Activated CD4-positive, CD25-positive, alpha-beta regulatory T cell treated with anti-CD3 and anti-CD28 coated beads, Interleukin-2, amount 50 U/mL, for 24 hours (primary cell): ENCODE measurements around the gene KRTAP10-10.
"Not testable (repeated sequence)": the region's sequence is repeated elsewhere in the genome, so short reads cannot be mapped to it uniquely, and the experiment has no call there.

Experiments used
- ATAC-seq, 2 donors: fragments of 150-1000 bp; cut with Tn5 transposase; one replicate each; pipeline ENCODE4 v1.10.0; 2021; ENCODE audit warnings: mild to moderate bottlenecking in 1 of 2, moderate library complexity in 1 of 2

Gene KRTAP10-10

DNA sequence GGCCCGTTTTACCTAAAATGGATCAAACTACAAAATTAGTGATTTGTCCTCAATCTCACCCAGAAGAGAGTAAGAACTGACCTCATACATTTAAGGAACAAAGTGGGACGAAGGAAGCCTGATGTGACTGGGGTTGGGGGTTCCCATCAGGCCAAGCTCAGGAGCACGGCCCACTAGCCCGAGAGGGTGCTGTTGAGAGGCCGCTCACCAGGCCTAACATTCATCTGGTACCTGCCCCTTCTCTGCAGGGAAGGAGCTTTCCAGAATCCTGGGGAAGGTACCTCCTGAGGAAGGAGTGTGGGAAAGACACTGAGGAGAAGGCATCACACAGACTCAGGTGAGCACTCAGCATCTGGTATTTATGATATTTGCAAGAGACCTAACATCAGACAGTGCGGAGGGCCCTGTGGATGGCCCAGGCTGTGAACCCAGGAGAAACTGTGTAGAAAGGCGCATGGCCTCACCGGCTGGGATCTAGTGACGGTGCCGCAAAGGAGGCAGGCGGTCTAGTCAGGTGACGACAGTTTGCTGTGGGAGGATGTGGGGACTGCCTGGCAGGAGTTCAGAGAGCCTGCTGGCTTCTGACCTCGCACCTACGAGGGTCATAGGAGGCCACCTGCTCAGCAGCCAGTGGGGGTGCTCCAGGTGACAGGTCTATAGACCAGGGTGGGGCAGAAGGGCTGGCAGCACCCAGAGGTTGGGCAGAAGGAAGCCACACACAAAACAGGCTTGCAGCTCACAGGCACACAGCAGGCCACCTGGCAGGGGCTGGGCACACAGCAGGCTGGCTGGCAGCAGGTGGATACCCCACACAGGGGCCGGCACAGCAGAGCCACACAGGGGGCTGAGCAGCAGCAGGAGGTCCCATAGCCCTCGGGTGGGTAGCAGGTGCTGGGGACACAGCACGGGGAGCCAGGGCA lies 16.8 kb downstream of the KRTAP10-10 start:
- peak in 1 of 2 donors; percentile 17 for ATAC-seq

DNA sequence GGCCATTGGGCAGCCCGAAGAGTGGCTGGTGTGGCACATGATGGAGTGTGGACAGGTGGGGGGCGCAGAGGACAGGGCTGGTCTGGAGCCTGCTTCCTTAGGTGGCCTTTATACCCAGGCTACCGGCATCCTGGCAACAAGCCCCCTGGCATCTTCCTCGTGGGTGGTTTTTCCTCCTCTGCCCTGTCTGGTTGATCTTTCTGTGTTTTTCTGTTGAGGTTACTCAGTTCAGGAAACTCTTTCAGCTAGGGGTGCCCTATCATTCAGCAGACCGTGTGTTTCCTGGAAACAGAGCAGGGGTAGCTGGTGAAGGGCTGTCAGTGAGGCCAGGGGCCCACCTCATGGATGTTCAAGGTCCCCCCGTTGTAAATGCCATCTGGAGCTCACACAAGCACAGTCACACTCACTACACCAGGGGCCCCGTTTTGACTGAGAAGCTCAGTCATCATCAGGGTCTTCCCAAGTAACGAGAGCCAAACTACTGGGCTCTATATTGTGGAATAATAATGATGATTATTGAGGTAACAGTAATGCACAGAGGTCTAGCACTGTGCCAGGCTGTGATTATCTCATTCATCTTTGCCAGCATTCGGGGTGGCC lies 17.5 kb downstream of the KRTAP10-10 start, which contains the start of gene KRTAP12-4:
Gene KRTAP12-4 (minus strand): TSS at position 84 of the 600 bp plus-strand sequence. CDS start 45 bp downstream, at position 39.
- no peak for ATAC-seq

- ATAC-seq = no peak
These were observed 19.7 kb downstream of the KRTAP10-10 start for GRCh38 chr21:44656868-44657267.

DNA sequence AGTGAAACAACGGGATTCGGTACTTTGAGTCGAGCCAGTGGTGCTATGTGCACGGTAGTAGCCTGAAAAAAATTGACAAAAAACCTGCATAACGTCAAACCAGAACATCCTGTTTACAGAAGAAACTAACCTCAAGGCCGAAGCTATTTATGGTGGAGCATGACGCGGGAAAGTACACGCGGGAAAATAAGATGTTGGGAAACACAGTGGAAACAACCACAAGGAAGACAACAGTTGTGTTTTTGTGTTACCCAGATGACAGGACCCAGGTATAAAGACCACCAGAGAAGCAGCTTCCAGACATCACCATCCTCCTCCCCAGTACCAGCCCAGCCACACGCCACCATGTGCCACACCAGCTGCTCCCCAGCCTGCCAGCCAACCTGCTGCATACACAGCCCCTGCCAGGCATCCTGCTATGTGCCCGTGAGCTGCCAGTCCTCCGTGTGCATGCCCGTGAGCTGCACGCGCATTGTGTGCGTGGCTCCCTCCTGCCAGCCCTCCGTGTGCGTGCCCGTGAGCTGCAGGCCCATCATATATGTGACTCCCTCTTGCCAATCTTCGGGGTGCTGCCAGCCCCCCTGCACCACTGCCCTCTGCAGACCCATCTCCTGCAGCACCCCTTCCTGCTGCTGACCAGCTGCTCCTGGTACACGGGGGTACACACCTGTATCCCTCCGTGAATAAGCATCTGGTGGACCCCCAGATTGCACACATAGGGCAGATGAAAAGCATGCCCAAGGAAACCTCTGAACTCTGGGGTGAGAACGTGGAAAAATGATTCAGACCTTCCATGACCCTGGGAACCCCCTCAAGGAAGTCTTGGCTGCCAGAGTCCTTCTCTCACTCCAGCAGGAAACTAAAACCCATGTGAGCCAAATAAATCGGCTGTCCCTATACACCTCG lies 20.7 kb downstream of the KRTAP10-10 start, which contains the start of gene KRTAP12-3:
Gene KRTAP12-3 (plus strand): TSS at position 298 of the 906 bp plus-strand sequence. CDS start 48 bp downstream, at position 346.
- ATAC-seq = peak in 1 of 2 donors; percentile 55

DNA sequence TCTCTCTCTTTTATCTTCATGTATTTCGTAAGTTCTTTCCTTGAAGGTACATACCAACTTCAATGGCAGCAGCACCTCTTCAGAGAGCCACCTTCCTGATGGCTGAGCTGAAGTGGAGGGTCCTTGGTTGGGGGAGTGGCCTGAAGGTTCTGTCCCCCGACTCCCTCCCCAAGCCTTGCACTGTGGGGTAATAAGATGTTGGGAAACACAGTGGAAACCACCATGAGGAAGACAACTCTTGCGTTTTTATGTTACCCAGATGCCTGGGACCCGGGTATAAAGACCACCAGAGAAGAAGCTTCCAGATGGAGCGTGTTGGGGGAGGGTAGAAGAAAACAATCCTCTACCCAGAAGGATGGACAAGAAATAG lies 21.4 kb downstream of the KRTAP10-10 start:
- ATAC-seq = no peak

- no peak for ATAC-seq
These were observed 21.9 kb downstream of the KRTAP10-10 start for GRCh38 chr21:44658913-44659595.

DNA sequence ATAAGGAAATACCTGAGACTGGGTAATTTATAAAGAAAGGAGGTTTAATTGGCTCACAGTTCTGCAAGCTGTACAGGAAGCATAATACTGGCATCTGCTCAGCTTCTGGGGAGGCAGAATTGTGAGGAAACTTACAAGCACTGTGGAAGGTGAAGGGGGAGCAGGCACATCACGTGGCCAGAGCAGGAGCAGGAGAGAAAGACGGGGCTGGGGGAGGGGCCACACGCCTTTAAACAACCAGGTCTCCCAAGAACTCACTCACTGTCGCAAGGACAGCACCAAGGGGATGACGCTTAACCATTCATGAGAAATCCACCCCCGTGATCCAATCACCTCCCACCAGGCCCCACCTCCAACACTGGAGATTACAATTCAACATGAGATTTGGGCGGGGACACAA lies 24.4 kb downstream of the KRTAP10-10 start:
- not testable (repeated sequence) for ATAC-seq

DNA sequence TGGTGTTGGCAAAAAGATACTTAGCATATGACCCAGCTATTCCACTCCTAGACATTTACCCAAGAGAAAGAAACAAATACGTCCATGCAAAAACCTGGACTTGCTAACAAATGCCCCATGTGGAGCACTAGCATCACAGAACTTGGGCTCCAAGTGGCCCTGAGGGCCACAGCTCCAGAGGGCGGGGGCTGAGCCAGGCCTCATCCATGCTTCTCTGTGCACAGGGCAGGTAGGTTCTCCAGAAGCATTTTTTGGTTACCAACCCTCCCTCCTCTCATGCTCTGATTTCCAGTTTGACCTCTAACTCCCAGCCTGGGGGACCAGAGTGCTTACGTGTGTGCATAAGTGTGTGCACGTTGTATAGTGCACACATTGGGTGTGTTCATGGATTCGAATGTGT lies 27.5 kb downstream of the KRTAP10-10 start:
- no peak for ATAC-seq

DNA sequence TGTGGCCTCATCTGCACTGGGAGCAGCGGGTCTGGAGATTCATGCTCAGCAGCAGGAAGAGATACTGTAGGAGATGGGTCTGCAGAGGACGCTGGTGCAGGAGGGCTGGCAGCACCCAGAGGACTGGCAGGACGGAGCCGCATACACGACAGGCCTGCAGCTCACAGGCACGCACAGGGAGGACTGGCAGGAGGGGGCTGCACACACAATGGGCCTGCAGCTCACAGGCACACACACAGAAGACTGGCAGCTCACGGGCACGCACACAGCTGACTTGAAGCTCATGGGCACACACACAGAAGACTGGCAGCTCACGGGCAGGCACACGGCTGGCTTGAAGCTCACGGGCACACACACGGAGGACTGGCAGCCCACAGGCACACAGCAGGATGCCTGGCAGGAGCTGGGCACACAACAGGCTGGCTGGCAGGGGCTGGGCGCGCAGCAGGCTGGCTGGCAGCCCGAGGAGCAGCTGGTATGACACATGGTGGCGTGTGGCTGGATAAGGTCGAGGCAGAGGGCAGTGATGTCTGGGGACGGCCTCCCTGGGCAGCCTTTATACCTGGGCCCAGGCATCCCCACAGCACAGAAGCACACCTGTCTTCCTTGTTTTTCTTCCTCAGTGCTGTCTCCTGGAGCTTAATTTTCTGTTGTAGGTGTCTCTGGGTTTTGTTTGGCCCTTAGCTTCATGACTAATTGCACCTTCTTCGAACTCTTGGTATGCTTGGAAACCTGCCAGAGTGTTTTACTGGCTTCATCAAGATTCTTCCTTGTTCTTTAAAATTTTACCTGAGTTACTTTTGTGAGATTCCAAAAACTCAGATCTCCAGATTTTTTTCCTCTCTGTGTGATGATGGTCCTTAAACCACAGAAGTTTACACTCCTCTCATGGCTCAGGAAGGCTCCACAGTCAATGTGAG lies 29.5 kb downstream of the KRTAP10-10 start, which contains the start of gene KRTAP12-2:
Gene KRTAP12-2 (minus strand): TSS at position 527 of the 920 bp plus-strand sequence. CDS start 41 bp downstream, at position 486.
- no peak for ATAC-seq

GRCh38 chr21:44667612-44668011 lies 30.5 kb downstream of the KRTAP10-10 start:
- no peak for ATAC-seq

DNA sequence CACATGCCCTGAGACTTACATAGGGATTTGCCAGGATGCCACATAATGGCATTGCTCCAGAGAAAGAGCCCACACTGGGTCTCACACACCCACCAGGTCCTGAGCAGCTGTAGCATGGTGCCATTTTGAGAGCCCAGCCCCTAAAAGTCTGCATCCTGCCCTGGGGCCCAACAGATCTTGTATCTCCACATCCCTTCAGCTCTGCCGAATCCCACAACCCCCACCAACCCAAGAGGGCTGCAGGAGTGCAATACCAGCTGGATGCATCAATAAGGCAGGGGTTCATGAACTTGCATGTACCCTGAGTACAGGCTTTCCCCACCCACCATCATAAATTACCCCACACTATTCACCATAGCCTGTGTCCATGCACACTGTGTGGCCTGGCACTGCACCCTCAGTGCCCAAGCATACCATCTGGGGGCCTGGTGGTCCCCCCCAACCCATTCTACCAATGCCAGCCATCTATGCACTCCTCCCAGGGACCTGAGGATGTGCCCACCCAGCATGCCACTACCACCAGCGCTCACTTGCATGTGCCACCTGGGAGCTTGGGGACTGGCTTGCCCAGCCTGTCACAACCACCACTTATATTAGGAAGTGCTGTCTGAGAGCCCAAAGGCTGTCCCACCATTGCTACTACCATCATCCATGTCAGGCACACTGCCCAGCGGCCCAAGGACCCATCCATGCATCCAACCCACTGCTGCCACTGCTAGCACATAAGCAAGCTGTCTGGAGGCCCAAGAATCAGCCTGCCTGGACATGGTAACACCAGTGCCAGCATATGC lies 33.7 kb downstream of the KRTAP10-10 start:
- no peak for ATAC-seq

DNA sequence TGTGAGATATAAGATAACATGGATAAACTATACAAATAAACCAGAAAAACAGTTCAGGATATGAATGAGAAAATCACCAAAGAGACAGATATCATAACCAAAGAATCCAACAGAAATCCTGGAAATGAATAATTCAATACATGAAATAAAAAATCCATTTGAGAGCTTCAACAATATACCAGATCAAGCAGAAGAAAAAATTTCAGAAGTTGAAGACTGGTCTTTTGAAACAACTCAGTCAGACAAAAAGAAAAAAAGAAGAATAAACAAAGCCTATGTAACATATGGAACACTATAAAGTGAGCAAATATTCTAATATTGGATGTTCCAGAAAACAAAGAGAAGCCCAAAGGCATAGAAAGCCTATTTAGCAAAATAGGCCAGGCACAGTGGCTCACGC lies 34.8 kb downstream of the KRTAP10-10 start:
- no peak for ATAC-seq

DNA sequence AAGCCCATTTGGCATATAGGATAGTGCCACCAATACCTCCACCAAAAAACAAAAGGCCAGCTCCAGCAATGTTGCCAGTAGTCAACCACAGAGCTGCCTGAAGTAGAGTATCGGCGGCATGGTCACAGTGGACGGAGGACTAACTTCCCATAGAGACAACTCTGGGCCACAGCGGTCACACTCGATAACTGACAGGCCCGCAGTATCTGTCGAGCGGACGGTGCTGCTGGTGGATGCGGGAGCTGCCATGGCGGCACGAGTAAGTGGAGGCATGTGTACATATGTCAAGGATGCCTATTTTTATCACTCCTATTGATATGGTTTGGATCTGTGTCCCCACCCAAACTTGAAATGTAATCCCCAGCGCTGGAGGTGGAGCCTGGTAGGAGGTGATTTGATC lies 40.7 kb downstream of the KRTAP10-10 start:
- ATAC-seq = no peak

GRCh38 chr21:44681152-44681551 lies 44.0 kb downstream of the KRTAP10-10 start:
- no peak for ATAC-seq

GRCh38 chr21:44681861-44682579 lies 44.9 kb downstream of the KRTAP10-10 start, which contains the start of gene KRTAP12-1:
TSS of gene KRTAP12-1 (minus strand) at chr21:44682163. CDS start at chr21:44682123, 40 bp downstream.
- ATAC-seq = no peak

GRCh38 chr21:44682580-44683151 lies 45.5 kb downstream of the KRTAP10-10 start:
- ATAC-seq = no peak

- no peak for ATAC-seq
These were observed 46.9 kb downstream of the KRTAP10-10 start for GRCh38 chr21:44684077-44684476.

DNA sequence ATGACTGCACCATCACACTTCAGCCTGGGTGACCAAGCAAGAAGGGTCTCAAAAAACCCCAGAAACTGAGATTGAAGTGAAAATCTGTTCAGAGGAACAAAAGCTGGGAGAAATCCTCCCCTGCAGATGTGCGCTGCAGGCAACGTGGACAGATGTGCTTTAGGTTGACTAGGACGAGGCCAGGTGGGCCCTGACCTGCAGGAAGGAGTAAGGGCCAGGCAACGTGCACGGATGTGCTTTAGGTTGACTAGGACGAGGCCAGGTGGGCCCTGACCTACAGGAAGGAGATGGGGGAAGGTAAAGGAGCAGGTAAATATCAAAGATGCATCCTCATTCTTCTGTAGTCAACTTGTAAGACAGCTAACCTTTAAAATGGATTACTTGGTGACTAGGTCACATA lies 47.3 kb downstream of the KRTAP10-10 start:
- ATAC-seq = no peak

DNA sequence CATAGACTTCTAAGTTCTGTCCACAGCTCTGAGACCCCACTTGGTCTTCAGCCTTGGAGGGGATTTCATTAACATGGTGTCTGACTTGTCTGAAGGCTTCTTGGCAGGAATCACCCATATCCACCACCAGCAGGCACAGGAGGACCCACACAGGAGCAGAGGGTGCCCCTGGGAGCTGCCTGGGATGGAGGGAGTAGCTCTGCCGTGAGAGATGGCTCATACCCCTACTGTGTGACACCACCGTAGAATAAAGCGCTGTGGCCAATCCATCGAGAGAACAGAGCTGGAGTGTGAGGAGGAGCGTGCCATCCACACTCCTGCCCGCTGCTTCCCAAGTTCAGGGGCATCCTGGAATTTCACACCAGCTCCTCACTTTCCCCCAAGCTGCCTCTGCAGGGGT lies 47.9 kb downstream of the KRTAP10-10 start:
- not testable (repeated sequence) for ATAC-seq
